Erythroblast (primary cell): ENCODE results near the gene MTFMT.

Experiments
- GATA1 ChIP-seq: IDR thresholded peaks from 2 replicates; pipeline ENCODE4 v1.6.1; 2011; ENCODE audit warnings: low read depth, mild to moderate bottlenecking, control low read depth, low read length, moderate library complexity
- POLR2A ChIP-seq: IDR thresholded peaks from 2 replicates; pipeline ENCODE4 v1.6.1; 2011; ENCODE audit warnings: mild to moderate bottlenecking, low read length

DNA sequence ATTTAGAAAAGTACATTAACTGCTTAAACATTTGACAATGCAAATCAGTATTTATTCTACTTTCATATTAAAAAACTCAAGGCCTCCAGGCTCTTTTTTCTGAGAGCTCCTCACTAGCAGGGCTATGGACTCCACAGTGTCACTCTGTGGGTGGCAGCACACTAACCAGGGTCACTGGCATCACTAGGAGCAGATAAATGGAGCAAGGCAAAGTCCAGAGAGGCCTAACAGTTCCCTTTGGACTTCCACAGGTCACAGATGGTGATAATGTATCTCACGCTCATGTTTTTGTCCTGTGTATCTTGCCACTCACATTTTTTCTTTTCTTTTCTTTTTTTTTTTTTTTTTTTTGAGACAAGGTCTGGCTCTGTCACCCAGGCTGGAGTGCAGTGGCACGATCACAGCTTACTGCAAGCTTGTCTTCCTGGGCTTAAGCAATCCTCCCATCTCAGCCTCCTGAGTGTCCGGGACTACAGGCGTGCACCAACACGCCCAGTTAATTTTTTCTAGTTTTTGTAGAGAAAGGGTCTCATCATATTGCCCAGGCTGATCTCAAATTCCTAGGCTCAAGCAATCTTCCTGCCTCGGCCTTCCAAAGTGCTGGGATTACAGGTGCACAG is 47.5 kb downstream of the MTFMT start:
- TF ChIP-seq POLR2A (no peak), GATA1 (no peak)
